ENCODE data around the gene TMEM17. TPM values are rescaled to one million over a fixed set of nuclear protein-coding genes. Genes with fewer than 3 reads are reported as not detected.

TMEM17 gene
- total RNA-seq, 1 experiment from 2014 or later, result 4.1 TPM

DNA sequence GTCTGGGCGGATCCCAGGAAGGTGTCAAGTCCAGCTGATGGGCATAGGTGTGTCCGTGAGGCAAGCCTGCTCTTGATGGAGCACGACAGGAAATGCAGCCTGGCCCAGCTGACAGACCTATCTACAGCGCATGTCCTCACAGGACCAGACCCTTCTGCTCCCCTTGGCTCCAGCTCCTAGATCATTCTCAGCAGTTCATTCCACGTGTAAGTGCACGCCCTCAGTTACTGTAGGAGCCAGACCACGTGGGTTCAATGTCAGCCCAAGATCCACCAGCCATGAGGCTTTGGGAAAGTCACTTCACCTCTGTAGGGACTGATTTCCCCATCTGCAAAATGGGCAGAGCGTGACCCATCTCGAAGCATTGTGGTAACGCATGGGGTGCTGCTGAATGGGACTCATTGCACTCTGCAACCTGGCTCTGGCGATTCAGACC is 47.8 kb downstream of the TMEM17 start:
- Histone ChIP-seq H3K27me3 (ENCODE audit: control insufficient read depth, insufficient read depth, low read length) (no peaks in the 10 kb centered on the region), H3K27ac (ENCODE audit: low read length) (peak overlapping the region; percentile 80; the same call in 1 of the 2 replicates), H3K4me3 (ENCODE audit: low read depth in 2 of 2, low read length in 2 of 2) (no peak overlapping the region), H3K4me1 (ENCODE audit: control insufficient read depth, insufficient read depth, low read length) (peaks cover 5% of the 10 kb centered on the region), H3K36me3 (ENCODE audit: control insufficient read depth, insufficient read depth, low read length) (no peaks in the 10 kb centered on the region), H3K9me3 (ENCODE audit: control insufficient read depth, insufficient read depth, low read depth, low read length) (no peaks in the 10 kb centered on the region)
- intact Hi-C loops (cut with micrococcal nuclease; ENCODE audit: unreplicated experiment) (loop anchor here (5.0 kb wide), 1 partner anchor 249 kb away; the partner anchor contains the start of gene EHBP1), in situ Hi-C loops (cut with HindIII; ENCODE audit: low pct_unique_long_range_greater_than_20kb, low sequenced_read_pairs) (no loop called here)
- TF ChIP-seq, protein P1, sequence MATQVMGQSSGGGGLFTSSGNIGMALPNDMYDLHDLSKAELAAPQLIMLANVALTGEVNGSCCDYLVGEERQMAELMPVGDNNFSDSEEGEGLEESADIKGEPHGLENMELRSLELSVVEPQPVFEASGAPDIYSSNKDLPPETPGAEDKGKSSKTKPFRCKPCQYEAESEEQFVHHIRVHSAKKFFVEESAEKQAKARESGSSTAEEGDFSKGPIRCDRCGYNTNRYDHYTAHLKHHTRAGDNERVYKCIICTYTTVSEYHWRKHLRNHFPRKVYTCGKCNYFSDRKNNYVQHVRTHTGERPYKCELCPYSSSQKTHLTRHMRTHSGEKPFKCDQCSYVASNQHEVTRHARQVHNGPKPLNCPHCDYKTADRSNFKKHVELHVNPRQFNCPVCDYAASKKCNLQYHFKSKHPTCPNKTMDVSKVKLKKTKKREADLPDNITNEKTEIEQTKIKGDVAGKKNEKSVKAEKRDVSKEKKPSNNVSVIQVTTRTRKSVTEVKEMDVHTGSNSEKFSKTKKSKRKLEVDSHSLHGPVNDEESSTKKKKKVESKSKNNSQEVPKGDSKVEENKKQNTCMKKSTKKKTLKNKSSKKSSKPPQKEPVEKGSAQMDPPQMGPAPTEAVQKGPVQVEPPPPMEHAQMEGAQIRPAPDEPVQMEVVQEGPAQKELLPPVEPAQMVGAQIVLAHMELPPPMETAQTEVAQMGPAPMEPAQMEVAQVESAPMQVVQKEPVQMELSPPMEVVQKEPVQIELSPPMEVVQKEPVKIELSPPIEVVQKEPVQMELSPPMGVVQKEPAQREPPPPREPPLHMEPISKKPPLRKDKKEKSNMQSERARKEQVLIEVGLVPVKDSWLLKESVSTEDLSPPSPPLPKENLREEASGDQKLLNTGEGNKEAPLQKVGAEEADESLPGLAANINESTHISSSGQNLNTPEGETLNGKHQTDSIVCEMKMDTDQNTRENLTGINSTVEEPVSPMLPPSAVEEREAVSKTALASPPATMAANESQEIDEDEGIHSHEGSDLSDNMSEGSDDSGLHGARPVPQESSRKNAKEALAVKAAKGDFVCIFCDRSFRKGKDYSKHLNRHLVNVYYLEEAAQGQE (IDR thresholded peaks at IDR 0.05; ENCODE audit: insufficient read depth in 1 of 2, low read depth in 2 of 2, low read length in 1 of 2), result no peak
- TF ChIP-seq, protein P2, sequence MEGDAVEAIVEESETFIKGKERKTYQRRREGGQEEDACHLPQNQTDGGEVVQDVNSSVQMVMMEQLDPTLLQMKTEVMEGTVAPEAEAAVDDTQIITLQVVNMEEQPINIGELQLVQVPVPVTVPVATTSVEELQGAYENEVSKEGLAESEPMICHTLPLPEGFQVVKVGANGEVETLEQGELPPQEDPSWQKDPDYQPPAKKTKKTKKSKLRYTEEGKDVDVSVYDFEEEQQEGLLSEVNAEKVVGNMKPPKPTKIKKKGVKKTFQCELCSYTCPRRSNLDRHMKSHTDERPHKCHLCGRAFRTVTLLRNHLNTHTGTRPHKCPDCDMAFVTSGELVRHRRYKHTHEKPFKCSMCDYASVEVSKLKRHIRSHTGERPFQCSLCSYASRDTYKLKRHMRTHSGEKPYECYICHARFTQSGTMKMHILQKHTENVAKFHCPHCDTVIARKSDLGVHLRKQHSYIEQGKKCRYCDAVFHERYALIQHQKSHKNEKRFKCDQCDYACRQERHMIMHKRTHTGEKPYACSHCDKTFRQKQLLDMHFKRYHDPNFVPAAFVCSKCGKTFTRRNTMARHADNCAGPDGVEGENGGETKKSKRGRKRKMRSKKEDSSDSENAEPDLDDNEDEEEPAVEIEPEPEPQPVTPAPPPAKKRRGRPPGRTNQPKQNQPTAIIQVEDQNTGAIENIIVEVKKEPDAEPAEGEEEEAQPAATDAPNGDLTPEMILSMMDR (IDR thresholded peaks at IDR 0.05), result no peak
- TF ChIP-seq SIN3A (IDR thresholded peaks at IDR 0.05; ENCODE audit: borderline replicate concordance, insufficient read depth, low read depth, low read length) (no peak), TCF7L2 (IDR thresholded peaks at IDR 0.05; ENCODE audit: low read depth, low read length) (no peak), POLR2AphosphoS5 (IDR thresholded peaks at IDR 0.05; ENCODE audit: low read depth, low read length) (no peak)
- no peak for DNase-seq (ENCODE audit: low read depth, low spot score)
- no TSS peak for BruUV-seq (replicated peaks)
- ATAC-seq, result no peak
- ChIA-PET CTCF (interaction anchor here (2.1 kb wide), 1 partner anchor 317 kb away, joined by 17 read pairs; no protein-coding TSS in a partner anchor), POLR2A (no interaction called here)

DNA sequence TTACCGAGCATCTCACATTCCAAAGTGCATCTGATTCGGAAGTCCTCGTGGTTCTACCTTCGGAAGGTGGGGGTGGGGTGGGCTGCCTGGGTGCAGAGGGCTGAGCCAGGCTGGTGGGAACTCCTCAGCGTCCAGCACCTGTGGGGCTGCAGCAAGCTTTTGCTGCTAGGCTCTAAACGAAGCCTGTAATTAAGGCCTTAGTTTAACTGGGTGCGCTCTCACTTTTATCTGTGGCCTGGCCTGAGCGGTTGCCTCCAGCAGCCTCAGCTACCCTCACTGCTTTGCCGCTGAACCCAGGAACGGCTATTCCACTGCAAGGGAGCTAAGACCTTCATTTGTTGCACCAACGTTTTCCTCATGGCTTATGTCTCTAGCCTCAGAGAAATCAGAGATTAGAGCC is 48.4 kb downstream of the TMEM17 start:
- in situ Hi-C loops (cut with HindIII; ENCODE audit: low pct_unique_long_range_greater_than_20kb, low sequenced_read_pairs) (no loop called here), intact Hi-C loops (cut with micrococcal nuclease; ENCODE audit: unreplicated experiment) (loop anchor here (5.0 kb wide), 1 partner anchor 250 kb away; the partner anchor contains the start of gene EHBP1)
- ChIA-PET CTCF (interaction anchor here (0.6 to 2.1 kb wide), 3 partner anchors 263 to 318 kb away, joined by 3 to 17 read pairs (median 5); no protein-coding TSS in a partner anchor), POLR2A (interaction anchor here (0.6 to 0.9 kb wide), 2 partner anchors 318 to 353 kb away, joined by 8 to 11 read pairs; no protein-coding TSS in a partner anchor)
- Histone ChIP-seq H3K9me3 (ENCODE audit: control insufficient read depth, insufficient read depth, low read depth, low read length) (no peaks in the 10 kb centered on the region), H3K27ac (ENCODE audit: low read length) (peak overlapping the region; percentile 80), H3K27me3 (ENCODE audit: control insufficient read depth, insufficient read depth, low read length) (no peaks in the 10 kb centered on the region), H3K36me3 (ENCODE audit: control insufficient read depth, insufficient read depth, low read length) (no peaks in the 10 kb centered on the region), H3K4me1 (ENCODE audit: control insufficient read depth, insufficient read depth, low read length) (peaks cover 5% of the 10 kb centered on the region), H3K4me3 (ENCODE audit: low read depth in 2 of 2, low read length in 2 of 2) (peak overlapping the region; percentile 58 to 63)
- no TSS peak for BruUV-seq (replicated peaks)
- TF ChIP-seq, protein P1 (IDR thresholded peaks at IDR 0.05; ENCODE audit: insufficient read depth in 1 of 2, low read depth in 2 of 2, low read length in 1 of 2), result no peak
- DNase-seq (ENCODE audit: low read depth, low spot score), result no peak
- peak; percentile 4; the same call in 1 of the 2 replicates for ATAC-seq

Measured in Panc1 (cell line).